Measurements from ENCODE around the gene BACH2. TPM values are rescaled to one million over a fixed set of nuclear protein-coding genes. Genes with fewer than 3 reads are reported as not detected.
"Not testable (repeated sequence)": the region's sequence is repeated elsewhere in the genome, so short reads cannot be mapped to it uniquely, and the experiment has no call there.

The BACH2 gene
- total RNA-seq, 2 donors from 2014 or later: 3.0 to 22.9 TPM

- Mint-ChIP-seq H3K4me3 (no peak overlapping the region), H3K27me3 (no peaks in the 10 kb centered on the region), H3K4me1 (peaks cover 21% of the 10 kb centered on the region), H3K9me3 (no peaks in the 10 kb centered on the region), H3K36me3 (ENCODE audit: low read depth) (peaks cover 58% of the 10 kb centered on the region), H3K27ac (no peak overlapping the region)
- no peak for ATAC-seq (replicated peaks)
These were observed 318.6 kb downstream of the BACH2 start for GRCh38 chr6:89977808-89978748.

- Mint-ChIP-seq H3K4me1 (peaks cover 23% of the 10 kb centered on the region), H3K36me3 (ENCODE audit: low read depth) (peaks cover 46% of the 10 kb centered on the region), H3K27me3 (no peaks in the 10 kb centered on the region), H3K9me3 (no peaks in the 10 kb centered on the region), H3K27ac (peak overlapping the region; percentile 23), H3K4me3 (no peak overlapping the region)
- ATAC-seq (replicated peaks): no peak
These were observed 320.0 kb downstream of the BACH2 start for GRCh38 chr6:89976694-89977020.

- Mint-ChIP-seq H3K4me1 (peaks cover 26% of the 10 kb centered on the region), H3K27me3 (no peaks in the 10 kb centered on the region), H3K36me3 (ENCODE audit: low read depth) (peaks cover 41% of the 10 kb centered on the region), H3K4me3 (no peak overlapping the region), H3K27ac (peak overlapping the region; percentile 23), H3K9me3 (no peaks in the 10 kb centered on the region)
- ATAC-seq (replicated peaks): no peak
These were observed 320.5 kb downstream of the BACH2 start for GRCh38 chr6:89975991-89976693.

- ATAC-seq (replicated peaks): no peak
- no peak overlapping the region for H3K4me3 Mint-ChIP-seq
- no peaks in the 10 kb centered on the region for H3K27me3 Mint-ChIP-seq
- H3K27ac Mint-ChIP-seq: no peak overlapping the region
- H3K9me3 Mint-ChIP-seq: no peaks in the 10 kb centered on the region
- peaks cover 23% of the 10 kb centered on the region for H3K4me1 Mint-ChIP-seq
- H3K36me3 Mint-ChIP-seq (ENCODE audit: low read depth): peaks cover 40% of the 10 kb centered on the region
These were observed 321.3 kb downstream of the BACH2 start for GRCh38 chr6:89975366-89975765.

GRCh38 chr6:89974834-89975233 is 321.8 kb downstream of the BACH2 start:
- no peak overlapping the region for H3K27ac Mint-ChIP-seq
- ATAC-seq (replicated peaks): no peak
- H3K9me3 Mint-ChIP-seq: no peaks in the 10 kb centered on the region
- H3K4me1 Mint-ChIP-seq: peaks cover 20% of the 10 kb centered on the region
- H3K27me3 Mint-ChIP-seq: no peaks in the 10 kb centered on the region
- peaks cover 40% of the 10 kb centered on the region for H3K36me3 Mint-ChIP-seq (ENCODE audit: low read depth)
- H3K4me3 Mint-ChIP-seq: no peak overlapping the region

- H3K9me3 Mint-ChIP-seq: no peaks in the 10 kb centered on the region
- no peak for ATAC-seq (replicated peaks)
- peak overlapping the region; percentile 6 for H3K27ac Mint-ChIP-seq
- peaks cover 57% of the 10 kb centered on the region for H3K36me3 Mint-ChIP-seq (ENCODE audit: low read depth)
- H3K4me3 Mint-ChIP-seq: no peak overlapping the region
- H3K27me3 Mint-ChIP-seq: no peaks in the 10 kb centered on the region
- peaks cover 26% of the 10 kb centered on the region for H3K4me1 Mint-ChIP-seq
These were observed 324.6 kb downstream of the BACH2 start for GRCh38 chr6:89972025-89972381.

- not testable (repeated sequence) for H3K27me3 Mint-ChIP-seq; H3K9me3 Mint-ChIP-seq; H3K4me3 Mint-ChIP-seq; ATAC-seq (replicated peaks)
- Mint-ChIP-seq H3K36me3 (ENCODE audit: low read depth) (peaks cover 57% of the 10 kb centered on the region), H3K4me1 (peaks cover 29% of the 10 kb centered on the region), H3K27ac (peak overlapping the region; percentile 6)
These were observed 325.2 kb downstream of the BACH2 start for GRCh38 chr6:89971338-89972024.

- Mint-ChIP-seq H3K4me1 (peaks cover 28% of the 10 kb centered on the region), H3K9me3 (no peaks in the 10 kb centered on the region), H3K36me3 (ENCODE audit: low read depth) (peaks cover 54% of the 10 kb centered on the region), H3K27ac (no peak overlapping the region), H3K4me3 (no peak overlapping the region), H3K27me3 (no peaks in the 10 kb centered on the region)
- no peak for ATAC-seq (replicated peaks)
These were observed 325.9 kb downstream of the BACH2 start for GRCh38 chr6:89970609-89971337.

- peaks cover 54% of the 10 kb centered on the region for H3K36me3 Mint-ChIP-seq (ENCODE audit: low read depth)
- H3K27ac Mint-ChIP-seq: no peak overlapping the region
- H3K4me1 Mint-ChIP-seq: peaks cover 28% of the 10 kb centered on the region
These were observed 326.6 kb downstream of the BACH2 start for GRCh38 chr6:89970072-89970471.

GRCh38 chr6:89966913-89967312 is 329.7 kb downstream of the BACH2 start:
- Mint-ChIP-seq H3K9me3 (no peaks in the 10 kb centered on the region), H3K4me3 (peak overlapping the region; percentile 35), H3K4me1 (peaks cover 34% of the 10 kb centered on the region), H3K27me3 (no peaks in the 10 kb centered on the region), H3K36me3 (ENCODE audit: low read depth) (peaks cover 66% of the 10 kb centered on the region), H3K27ac (no peak overlapping the region)
- ATAC-seq (replicated peaks): peak; percentile 31

More at GRCh38 chr6:89970072-89970471, 326.6 kb downstream of the BACH2 start:
- no peak for ATAC-seq (replicated peaks)
- Mint-ChIP-seq H3K9me3 (no peaks in the 10 kb centered on the region), H3K4me3 (no peak overlapping the region), H3K27me3 (no peaks in the 10 kb centered on the region)

GRCh38 chr6:89966228-89966544 is 330.5 kb downstream of the BACH2 start:
- Mint-ChIP-seq H3K4me3 (peak overlapping the region; percentile 35), H3K27me3 (no peaks in the 10 kb centered on the region), H3K9me3 (no peaks in the 10 kb centered on the region), H3K36me3 (ENCODE audit: low read depth) (peaks cover 73% of the 10 kb centered on the region), H3K4me1 (peaks cover 35% of the 10 kb centered on the region), H3K27ac (peak overlapping the region; percentile 85)
- ATAC-seq (replicated peaks): no peak

GRCh38 chr6:89965441-89966227 is 331.0 kb downstream of the BACH2 start:
- Mint-ChIP-seq H3K9me3 (no peaks in the 10 kb centered on the region), H3K4me1 (peaks cover 39% of the 10 kb centered on the region), H3K4me3 (peak overlapping the region; percentile 35), H3K36me3 (ENCODE audit: low read depth) (peaks cover 79% of the 10 kb centered on the region), H3K27ac (peak overlapping the region; percentile 85), H3K27me3 (no peaks in the 10 kb centered on the region)
- peak; percentile 67 for ATAC-seq (replicated peaks)

- no peak for ATAC-seq (replicated peaks)
- Mint-ChIP-seq H3K36me3 (ENCODE audit: low read depth) (peaks cover 90% of the 10 kb centered on the region), H3K9me3 (no peaks in the 10 kb centered on the region), H3K4me3 (no peak overlapping the region), H3K27ac (no peak overlapping the region), H3K4me1 (peaks cover 53% of the 10 kb centered on the region), H3K27me3 (no peaks in the 10 kb centered on the region)
These were observed 333.3 kb downstream of the BACH2 start for GRCh38 chr6:89963391-89963790.

Measured in activated T-helper 17 cell treated with anti-CD3 and anti-CD28 coated beads, Interleukin-2, amount 50 U/mL, for 72 hours (primary cell).